Activated CD8-positive, alpha-beta memory T cell treated with anti-CD3 and anti-CD28 coated beads, Interleukin-2, amount 50 U/mL, for 48 hours (primary cell): ENCODE results near the gene EPB41L4B.

Experiments used
- DNase-seq: peaks from one replicate; pipeline ENCODE4 v3.0.0-alpha.2; 2020

EPB41L4B gene

GRCh38 chr9:109191746-109192145 lies 129.1 kb downstream of the EPB41L4B start:
- DNase-seq = no peak

- no peak for DNase-seq
Measured at GRCh38 chr9:109190151-109190550, 130.7 kb downstream of the EPB41L4B start.

- no peak for DNase-seq
Measured at GRCh38 chr9:109186857-109187520, 133.9 kb downstream of the EPB41L4B start.

GRCh38 chr9:109182940-109183798 lies 137.7 kb downstream of the EPB41L4B start:
- DNase-seq = no peak

- DNase-seq = no peak
Measured at GRCh38 chr9:109182550-109182939, 138.3 kb downstream of the EPB41L4B start.

GRCh38 chr9:109181284-109181683 lies 139.6 kb downstream of the EPB41L4B start:
- DNase-seq = peak; percentile 63

- DNase-seq = no peak
Measured at GRCh38 chr9:109179801-109180523, 140.9 kb downstream of the EPB41L4B start.

GRCh38 chr9:109176963-109177362 lies 143.9 kb downstream of the EPB41L4B start:
- no peak for DNase-seq

- no peak for DNase-seq
Measured at GRCh38 chr9:109176386-109176785, 144.5 kb downstream of the EPB41L4B start.

GRCh38 chr9:109172935-109173334 lies 147.9 kb downstream of the EPB41L4B start:
- DNase-seq = no peak

- DNase-seq = no peak
Measured at GRCh38 chr9:109171926-109172325, 148.9 kb downstream of the EPB41L4B start.

GRCh38 chr9:109168170-109168569 lies 152.7 kb downstream of the EPB41L4B start:
- DNase-seq = no peak

- no peak for DNase-seq
Measured at GRCh38 chr9:109167716-109168115, 153.1 kb downstream of the EPB41L4B start.

GRCh38 chr9:109166771-109167601 lies 153.9 kb downstream of the EPB41L4B start, which contains the start of gene FRRS1L:
FRRS1L (minus strand) TSS chr9:109167249; CDS start chr9:109167138, 111 bp downstream.
- no peak for DNase-seq

- DNase-seq = no peak
Measured at GRCh38 chr9:109166171-109166770, 154.6 kb downstream of the EPB41L4B start.

GRCh38 chr9:109164042-109164441 lies 156.8 kb downstream of the EPB41L4B start:
- DNase-seq = no peak

- no peak for DNase-seq
Measured at GRCh38 chr9:109163194-109163593, 157.7 kb downstream of the EPB41L4B start.

GRCh38 chr9:109162677-109163076 lies 158.2 kb downstream of the EPB41L4B start:
- no peak for DNase-seq

- no peak for DNase-seq
Measured at GRCh38 chr9:109161471-109161870, 159.4 kb downstream of the EPB41L4B start.

GRCh38 chr9:109159583-109159982 lies 161.3 kb downstream of the EPB41L4B start:
- no peak for DNase-seq

GRCh38 chr9:109158651-109159050 lies 162.2 kb downstream of the EPB41L4B start:
- no peak for DNase-seq

- no peak for DNase-seq
Measured at GRCh38 chr9:109156708-109157107, 164.2 kb downstream of the EPB41L4B start.
